Common myeloid progenitor, CD34-positive (primary cell): Measurements from ENCODE around the gene GRIK5.

ENCODE experiments used
- CTCF ChIA-PET: fragments of 350-600 bp; sonication (Branson Sonifier 250); formaldehyde crosslinking; loops from one replicate; lab custom pipeline; 2021; ENCODE audit warnings: antibody characterized with exemption; lab: Charles Lee
- POLR2A ChIA-PET: fragments of 350-600 bp; sonication (Branson Sonifier 250); formaldehyde crosslinking; loops from one replicate; lab custom pipeline; 2021; ENCODE audit warnings: antibody characterized with exemption; lab: Charles Lee
- DNase-seq, 3 donors: peaks; one replicate each; pipeline versions ENCODE4 v3.0.0 to v3.0.0-alpha.2; 2013
- H3K27ac ChIP-seq, 2 experiments: 1 replicate in 1 of 2; 2 replicates in 1 of 2; pipeline ENCODE4 v1.7.0; 2013; ENCODE audit warnings: inconsistent platforms in 2 of 2, low read length in 2 of 2, mild to moderate bottlenecking in 2 of 2, low read depth in 1 of 2, moderate library complexity in 1 of 2; ENCODE audit not compliant: severe bottlenecking in 2 of 2, insufficient read depth in 1 of 2, poor library complexity in 1 of 2
- H3K27me3 ChIP-seq, 5 experiments: replicated peaks in 2 of 5; 1 replicate in 3 of 5; 2 replicates in 2 of 5; pipeline versions ENCODE4 v1.6.1 to v1.7.0; 2013; ENCODE audit warnings: low read length in 4 of 5, mild to moderate bottlenecking in 2 of 5, moderate library complexity in 2 of 5, inconsistent platforms in 1 of 5; ENCODE audit not compliant: insufficient read depth in 5 of 5, control insufficient read depth in 4 of 5
- H3K36me3 ChIP-seq, 4 experiments: 1 replicate in 2 of 4; 2 replicates in 2 of 4; pipeline versions ENCODE4 v1.6.1 to v1.7.0; 2013; ENCODE audit warnings: low read length in 3 of 4, control low read depth in 1 of 4, mild to moderate bottlenecking in 1 of 4; ENCODE audit not compliant: control insufficient read depth in 4 of 4, insufficient read depth in 4 of 4
- H3K4me1 ChIP-seq, 4 experiments: 1 replicate in 3 of 4; 2 replicates in 1 of 4; pipeline versions ENCODE4 v1.6.1 to v1.7.1; 2013; ENCODE audit warnings: low read length in 3 of 4, mild to moderate bottlenecking in 3 of 4, control low read depth in 1 of 4, inconsistent platforms in 1 of 4, moderate library complexity in 1 of 4; ENCODE audit not compliant: control insufficient read depth in 4 of 4, insufficient read depth in 4 of 4; ENCODE audit errors: control extremely low read depth in 1 of 4
- H3K4me3 ChIP-seq, 7 experiments: 1 replicate in 4 of 7; 2 replicates in 3 of 7; pipeline versions ENCODE4 v1.5.1 to v1.7.0; 2013; ENCODE audit warnings: mild to moderate bottlenecking in 7 of 7, low read length in 6 of 7, moderate library complexity in 6 of 7, inconsistent platforms in 2 of 7, low read depth in 2 of 7, control low read depth in 1 of 7; ENCODE audit not compliant: insufficient read depth in 4 of 7, control insufficient read depth in 1 of 7; ENCODE audit errors: extremely low read depth in 1 of 7
- H3K9me3 ChIP-seq, 5 experiments: 1 replicate in 4 of 5; 2 replicates in 1 of 5; pipeline versions ENCODE4 v1.6.1 to v1.7.1; 2013; ENCODE audit warnings: low read length in 4 of 5, mild to moderate bottlenecking in 2 of 5, inconsistent platforms in 1 of 5, low read depth in 1 of 5, moderate library complexity in 1 of 5; ENCODE audit not compliant: control insufficient read depth in 4 of 5, insufficient read depth in 2 of 5; ENCODE audit errors: control extremely low read depth in 1 of 5
- WGBS: methylation state at CpG from one replicate; pipeline ENCODE4 v1.1.5; 2013; ENCODE audit not compliant: insufficient coverage; 5-methylcytosine and 5-hydroxymethylcytosine counted together

The GRIK5 gene

GRCh38 chr19:42071247-42071646, 1.2 kb upstream of the GRIK5 start:
- CTCF ChIA-PET: interaction anchor here (1.2 kb wide), 1 partner anchor 10 kb away, joined by 3 read pairs; no protein-coding TSS in a partner anchor
- POLR2A ChIA-PET: no interaction called here
- 97% methylated on average over 12 of the region's 12 CpGs for WGBS
- DNase-seq: peak in 1 of 3 donors; percentile 12
- no peak overlapping the region for H3K27ac ChIP-seq
- H3K27me3 ChIP-seq: no peaks in the 10 kb centered on the region
- no peaks in the 10 kb centered on the region for H3K36me3 ChIP-seq
- H3K4me1 ChIP-seq: peaks cover 5 to 38% (median 35%) of the 10 kb centered on the region in 4 experiments
- no peak overlapping the region for H3K4me3 ChIP-seq
- H3K9me3 ChIP-seq: no peaks in the 10 kb centered on the region

- H3K9me3 ChIP-seq: no peaks in the 10 kb centered on the region
- peaks cover 5 to 29% (median 27%) of the 10 kb centered on the region in 4 experiments for H3K4me1 ChIP-seq
- peak overlapping the region in 6 of 7 experiments; percentile 46 to 82 (median 70) for H3K4me3 ChIP-seq
- H3K27ac ChIP-seq: no peak overlapping the region
- POLR2A ChIA-PET: no interaction called here
- H3K27me3 ChIP-seq: no peaks in the 10 kb centered on the region
- CTCF ChIA-PET: interaction anchor here (1.4 kb wide), 1 partner anchor 8 kb away, joined by 3 read pairs; no protein-coding TSS in a partner anchor
- peak in 1 of 3 donors; percentile 26 for DNase-seq
- WGBS: 4% methylated on average over 18 of the region's 29 CpGs
- H3K36me3 ChIP-seq: peaks cover 2 to 17% (median 15%) of the 10 kb centered on the region in 4 experiments
Observed at GRCh38 chr19:42068756-42069571, 1.0 kb downstream of the GRIK5 start.

- DNase-seq: no peak
- Histone ChIP-seq H3K27me3 (no peaks in the 10 kb centered on the region), H3K27ac (no peak overlapping the region), H3K4me3 (peak overlapping the region; percentile 9 to 82 (median 70)), H3K9me3 (no peaks in the 10 kb centered on the region), H3K36me3 (peaks cover 6 to 23% (median 21%) of the 10 kb centered on the region in 4 experiments), H3K4me1 (peaks cover 5 to 29% (median 27%) of the 10 kb centered on the region in 4 experiments)
- CTCF ChIA-PET: interaction anchor here (1.4 kb wide), 1 partner anchor 9 kb away, joined by 3 read pairs; no protein-coding TSS in a partner anchor
- POLR2A ChIA-PET: no interaction called here
- WGBS: 51% methylated on average over 6 of the region's 8 CpGs
Observed at GRCh38 chr19:42068361-42068755, 1.6 kb downstream of the GRIK5 start.

GRCh38 chr19:42067315-42067888, 2.6 kb downstream of the GRIK5 start:
- Histone ChIP-seq H3K9me3 (no peaks in the 10 kb centered on the region), H3K27ac (no peak overlapping the region), H3K36me3 (peaks cover 6 to 30% (median 29%) of the 10 kb centered on the region in 4 experiments), H3K4me1 (peaks cover 5 to 29% (median 27%) of the 10 kb centered on the region in 4 experiments), H3K27me3 (no peaks in the 10 kb centered on the region), H3K4me3 (no peak overlapping the region)
- CTCF ChIA-PET: interaction anchor here (1.4 kb wide), 2 partner anchors 10 to 18 kb away, joined by 3 read pairs; no protein-coding TSS in a partner anchor
- POLR2A ChIA-PET: no interaction called here
- WGBS: 96% methylated on average over 6 of the region's 6 CpGs
- DNase-seq: no peak

- peak in 1 of 3 donors; percentile 35 for DNase-seq
- peaks cover 6 to 42% (median 38%) of the 10 kb centered on the region in 4 experiments for H3K36me3 ChIP-seq
- ChIA-PET POLR2A (interaction anchor here (1.3 kb wide), 1 partner anchor 14 kb away, joined by 3 read pairs; no protein-coding TSS in a partner anchor), CTCF (interaction anchor here (1.4 kb wide), 1 partner anchor 17 kb away, joined by 3 read pairs; no protein-coding TSS in a partner anchor)
- no peak overlapping the region for H3K27ac ChIP-seq
- H3K4me1 ChIP-seq: peaks cover 5 to 29% (median 27%) of the 10 kb centered on the region in 4 experiments
- 96% methylated on average over 2 of the region's 9 CpGs for WGBS
- H3K9me3 ChIP-seq: no peaks in the 10 kb centered on the region
- no peaks in the 10 kb centered on the region for H3K27me3 ChIP-seq
- no peak overlapping the region for H3K4me3 ChIP-seq
Observed at GRCh38 chr19:42066075-42066754, 3.8 kb downstream of the GRIK5 start.

GRCh38 chr19:42065511-42065910, 4.5 kb downstream of the GRIK5 start:
- POLR2A ChIA-PET: interaction anchor here (1.3 kb wide), 1 partner anchor 13 kb away, joined by 3 read pairs; no protein-coding TSS in a partner anchor
- Histone ChIP-seq H3K27me3 (no peaks in the 10 kb centered on the region), H3K27ac (no peak overlapping the region), H3K36me3 (peaks cover 6 to 43% (median 38%) of the 10 kb centered on the region in 4 experiments), H3K4me1 (peaks cover 5 to 25% (median 23%) of the 10 kb centered on the region in 4 experiments), H3K9me3 (no peaks in the 10 kb centered on the region), H3K4me3 (no peak overlapping the region)
- CTCF ChIA-PET: no interaction called here
- DNase-seq: no peak
- WGBS: 100% methylated on average over 3 of the region's 9 CpGs
